ENCODE results near the gene KCNRG. TPM values are rescaled to one million over a fixed set of nuclear protein-coding genes. Genes with fewer than 3 reads are reported as not detected.
"Not testable (repeated sequence)": the region's sequence is repeated elsewhere in the genome, so short reads cannot be mapped to it uniquely, and the experiment has no call there.

Gene KCNRG
- polyA plus RNA-seq, 1 experiment: 2.1 TPM

- H3K27ac ChIP-seq (ENCODE audit: low read depth, low read length): no peak overlapping the region
- no peak for TF ChIP-seq CTCF (IDR thresholded peaks at IDR 0.05; ENCODE audit: low read depth, low read length)
- H3K9me3 ChIP-seq (ENCODE audit: control insufficient read depth, insufficient read depth, low read length): no peaks in the 10 kb centered on the region
- CTCF ChIA-PET: no interaction called here
- POLR2A ChIA-PET: no interaction called here
- no peaks in the 10 kb centered on the region for H3K27me3 ChIP-seq (ENCODE audit: control insufficient read depth, insufficient read depth, low read length)
- no peak for DNase-seq (ENCODE audit: low read depth, low spot score)
- H3K4me3 ChIP-seq (ENCODE audit: low read depth, low read length): no peak overlapping the region
Observed at GRCh38 chr13:50052478-50052877, 37.2 kb downstream of the KCNRG start.

GRCh38 chr13:50053844-50054243, 38.6 kb downstream of the KCNRG start:
- no peak overlapping the region for H3K27ac ChIP-seq (ENCODE audit: low read depth, low read length)
- H3K27me3 ChIP-seq (ENCODE audit: control insufficient read depth, insufficient read depth, low read length): no peaks in the 10 kb centered on the region
- ChIA-PET CTCF (interaction anchor here (1.0 kb wide), 1 partner anchor 77 kb away, joined by 3 read pairs; no protein-coding TSS in a partner anchor), POLR2A (no interaction called here)
- no peaks in the 10 kb centered on the region for H3K9me3 ChIP-seq (ENCODE audit: control insufficient read depth, insufficient read depth, low read length)
- H3K4me3 ChIP-seq (ENCODE audit: low read depth, low read length): no peak overlapping the region
- DNase-seq (ENCODE audit: low read depth, low spot score): no peak
- TF ChIP-seq CTCF (IDR thresholded peaks at IDR 0.05; ENCODE audit: low read depth, low read length): no peak

GRCh38 chr13:50055454-50055853, 40.2 kb downstream of the KCNRG start:
- H3K27ac ChIP-seq (ENCODE audit: low read depth, low read length): no peak overlapping the region
- no peak overlapping the region for H3K4me3 ChIP-seq (ENCODE audit: low read depth, low read length)
- ChIA-PET POLR2A (no interaction called here), CTCF (no interaction called here)
- no peak for DNase-seq (ENCODE audit: low read depth, low spot score)
- no peaks in the 10 kb centered on the region for H3K27me3 ChIP-seq (ENCODE audit: control insufficient read depth, insufficient read depth, low read length)
- H3K9me3 ChIP-seq (ENCODE audit: control insufficient read depth, insufficient read depth, low read length): no peaks in the 10 kb centered on the region
- TF ChIP-seq CTCF (IDR thresholded peaks at IDR 0.05; ENCODE audit: low read depth, low read length): no peak

- Histone ChIP-seq H3K27me3 (ENCODE audit: control insufficient read depth, insufficient read depth, low read length) (no peaks in the 10 kb centered on the region), H3K27ac (ENCODE audit: low read depth, low read length) (no peak overlapping the region), H3K4me3 (ENCODE audit: low read depth, low read length) (no peak overlapping the region), H3K9me3 (ENCODE audit: control insufficient read depth, insufficient read depth, low read length) (no peaks in the 10 kb centered on the region)
- POLR2A ChIA-PET: no interaction called here
- DNase-seq (ENCODE audit: low read depth, low spot score): no peak
- CTCF ChIA-PET: interaction anchor here (1.0 kb wide), 1 partner anchor 63 kb away, joined by 7 read pairs; the partner anchor contains the start of gene TRIM13
- no peak for TF ChIP-seq CTCF (IDR thresholded peaks at IDR 0.05; ENCODE audit: low read depth, low read length)
Observed at GRCh38 chr13:50060718-50061117, 45.5 kb downstream of the KCNRG start.

- CTCF ChIA-PET: interaction anchor here (1.2 kb wide), 1 partner anchor 22 kb away, joined by 3 read pairs; no protein-coding TSS in a partner anchor
- H3K27me3 ChIP-seq (ENCODE audit: control insufficient read depth, insufficient read depth, low read length); POLR2A ChIA-PET; H3K27ac ChIP-seq (ENCODE audit: low read depth, low read length); H3K9me3 ChIP-seq (ENCODE audit: control insufficient read depth, insufficient read depth, low read length); H3K4me3 ChIP-seq (ENCODE audit: low read depth, low read length); DNase-seq (ENCODE audit: low read depth, low spot score): not testable (repeated sequence)
Observed at GRCh38 chr13:50062336-50062735, 47.1 kb downstream of the KCNRG start.

- POLR2A ChIA-PET: interaction anchor here (0.6 kb wide), 1 partner anchor 67 kb away, joined by 3 read pairs; no protein-coding TSS in a partner anchor
- CTCF ChIA-PET: no interaction called here
- no peak for TF ChIP-seq CTCF (IDR thresholded peaks at IDR 0.05; ENCODE audit: low read depth, low read length)
Observed at GRCh38 chr13:50065712-50066111, 50.5 kb downstream of the KCNRG start.

More at GRCh38 chr13:50065712-50066111, 50.5 kb downstream of the KCNRG start:
- no peak for DNase-seq (ENCODE audit: low read depth, low spot score)
- Histone ChIP-seq H3K27me3 (ENCODE audit: control insufficient read depth, insufficient read depth, low read length) (no peaks in the 10 kb centered on the region), H3K27ac (ENCODE audit: low read depth, low read length) (no peak overlapping the region), H3K4me3 (ENCODE audit: low read depth, low read length) (no peak overlapping the region), H3K9me3 (ENCODE audit: control insufficient read depth, insufficient read depth, low read length) (no peaks in the 10 kb centered on the region)

All from AG04450 (cell line).